ENCODE measurements around the gene CYCS.
"Not testable (repeated sequence)": the region's sequence is repeated elsewhere in the genome, so short reads cannot be mapped to it uniquely, and the experiment has no call there.

Gene CYCS

GRCh38 chr7:25169683-25170082 is 44.6 kb upstream of the CYCS start:
- H3K18ac ChIP-seq (ENCODE audit: low read length) = no peak overlapping the region
- no peak overlapping the region for H4K12ac ChIP-seq (ENCODE audit: low read depth, low read length)
- no peak overlapping the region for H3K23ac ChIP-seq (ENCODE audit: low read length)
- H3K4me1 ChIP-seq (ENCODE audit: control insufficient read depth in 1 of 2, insufficient read depth in 2 of 2, low read length in 2 of 2) = no peaks in the 10 kb centered on the region
- no peaks in the 10 kb centered on the region for H3K79me1 ChIP-seq (ENCODE audit: low read length)
- H3K79me2 ChIP-seq (ENCODE audit: control insufficient read depth, insufficient read depth, low read length, poor library complexity) = no peaks in the 10 kb centered on the region
- H3K9ac ChIP-seq (ENCODE audit: low read length) = no peak overlapping the region
- H3K27ac ChIP-seq (ENCODE audit: low read depth, low read length) = no peak overlapping the region
- no peak overlapping the region for H4K91ac ChIP-seq (ENCODE audit: low read depth, low read length)
- no peak overlapping the region for H2BK120ac ChIP-seq (ENCODE audit: insufficient read depth, low read length, poor library complexity)
- no CpG with 5 or more reads among the region's 7 CpGs for WGBS (ENCODE audit: extremely low coverage, insufficient coverage, insufficient read length)
- H3K4me2 ChIP-seq (ENCODE audit: low read length) = no peak overlapping the region
- no peak overlapping the region for H2AFZ ChIP-seq (ENCODE audit: insufficient read depth, low read length, poor library complexity)
- no peak overlapping the region for H4K8ac ChIP-seq (ENCODE audit: low read depth, low read length)
- no peak overlapping the region for H3K4me3 ChIP-seq (ENCODE audit: low read depth, low read length)
- no peaks in the 10 kb centered on the region for H3K9me3 ChIP-seq (ENCODE audit: insufficient read depth, low read depth, low read length)
- H3K27me3 ChIP-seq (ENCODE audit: insufficient read depth, low read length) = no peaks in the 10 kb centered on the region
- no peak overlapping the region for H3K4ac ChIP-seq (ENCODE audit: low read depth, low read length)
- no peak overlapping the region for H3K14ac ChIP-seq (ENCODE audit: low read length)
- H2BK12ac ChIP-seq (ENCODE audit: low read length) = no peak overlapping the region
- no peak overlapping the region for H2BK5ac ChIP-seq (ENCODE audit: low read depth, low read length, poor library complexity)
- no peak overlapping the region for H2AK5ac ChIP-seq (ENCODE audit: low read length)
- H3K36me3 ChIP-seq (ENCODE audit: control insufficient read depth in 1 of 2, insufficient read depth in 2 of 2, low read length in 2 of 2) = peaks cover 0 to 3% of the 10 kb centered on the region in 2 experiments
- DNase-seq = no peak

- Histone ChIP-seq H2BK120ac (ENCODE audit: insufficient read depth, low read length, poor library complexity) (no peak overlapping the region), H3K4me1 (ENCODE audit: control insufficient read depth in 1 of 2, insufficient read depth in 2 of 2, low read length in 2 of 2) (no peaks in the 10 kb centered on the region), H3K14ac (ENCODE audit: low read length) (no peak overlapping the region), H3K4me3 (ENCODE audit: low read depth, low read length) (no peak overlapping the region), H2AFZ (ENCODE audit: insufficient read depth, low read length, poor library complexity) (no peak overlapping the region), H3K23ac (ENCODE audit: low read length) (no peak overlapping the region), H3K36me3 (ENCODE audit: control insufficient read depth in 1 of 2, insufficient read depth in 2 of 2, low read length in 2 of 2) (peaks cover 0 to 3% of the 10 kb centered on the region in 2 experiments), H4K91ac (ENCODE audit: low read depth, low read length) (no peak overlapping the region), H3K9ac (ENCODE audit: low read length) (no peak overlapping the region), H3K4me2 (ENCODE audit: low read length) (no peak overlapping the region), H3K79me1 (ENCODE audit: low read length) (no peaks in the 10 kb centered on the region), H2BK5ac (ENCODE audit: low read depth, low read length, poor library complexity) (no peak overlapping the region), H2BK12ac (ENCODE audit: low read length) (no peak overlapping the region), H3K4ac (ENCODE audit: low read depth, low read length) (no peak overlapping the region), H2AK5ac (ENCODE audit: low read length) (no peak overlapping the region), H3K79me2 (ENCODE audit: control insufficient read depth, insufficient read depth, low read length, poor library complexity) (no peaks in the 10 kb centered on the region), H3K27me3 (ENCODE audit: insufficient read depth, low read length) (no peaks in the 10 kb centered on the region), H3K18ac (ENCODE audit: low read length) (no peak overlapping the region), H3K9me3 (ENCODE audit: insufficient read depth, low read depth, low read length) (no peaks in the 10 kb centered on the region), H4K8ac (ENCODE audit: low read depth, low read length) (no peak overlapping the region), H4K12ac (ENCODE audit: low read depth, low read length) (no peak overlapping the region), H3K27ac (ENCODE audit: low read depth, low read length) (no peak overlapping the region)
- DNase-seq = no peak
- no CpG with 5 or more reads among the region's 4 CpGs for WGBS (ENCODE audit: extremely low coverage, insufficient coverage, insufficient read length)
Measured at GRCh38 chr7:25168145-25168544, 43.1 kb upstream of the CYCS start.

GRCh38 chr7:25167262-25167843 is 42.3 kb upstream of the CYCS start:
- H4K12ac ChIP-seq (ENCODE audit: low read depth, low read length) = no peak overlapping the region
- H4K91ac ChIP-seq (ENCODE audit: low read depth, low read length) = no peak overlapping the region
- no peak overlapping the region for H2BK120ac ChIP-seq (ENCODE audit: insufficient read depth, low read length, poor library complexity)
- no peak overlapping the region for H3K18ac ChIP-seq (ENCODE audit: low read length)
- no peak overlapping the region for H2BK5ac ChIP-seq (ENCODE audit: low read depth, low read length, poor library complexity)
- WGBS (ENCODE audit: extremely low coverage, insufficient coverage, insufficient read length) = no CpG with 5 or more reads among the region's 3 CpGs
- no peak overlapping the region for H2AK5ac ChIP-seq (ENCODE audit: low read length)
- H4K8ac ChIP-seq (ENCODE audit: low read depth, low read length) = no peak overlapping the region
- H3K4me1 ChIP-seq (ENCODE audit: control insufficient read depth in 1 of 2, insufficient read depth in 2 of 2, low read length in 2 of 2) = no peaks in the 10 kb centered on the region
- no peaks in the 10 kb centered on the region for H3K27me3 ChIP-seq (ENCODE audit: insufficient read depth, low read length)
- no peak overlapping the region for H3K4me2 ChIP-seq (ENCODE audit: low read length)
- H3K4me3 ChIP-seq (ENCODE audit: low read depth, low read length) = no peak overlapping the region
- H2AFZ ChIP-seq (ENCODE audit: insufficient read depth, low read length, poor library complexity) = no peak overlapping the region
- no peak overlapping the region for H3K23ac ChIP-seq (ENCODE audit: low read length)
- DNase-seq = no peak
- no peaks in the 10 kb centered on the region for H3K9me3 ChIP-seq (ENCODE audit: insufficient read depth, low read depth, low read length)
- no peak overlapping the region for H2BK12ac ChIP-seq (ENCODE audit: low read length)
- no peak overlapping the region for H3K27ac ChIP-seq (ENCODE audit: low read depth, low read length)
- H3K36me3 ChIP-seq (ENCODE audit: control insufficient read depth in 1 of 2, insufficient read depth in 2 of 2, low read length in 2 of 2) = peaks cover 0 to 3% of the 10 kb centered on the region in 2 experiments
- H3K9ac ChIP-seq (ENCODE audit: low read length) = no peak overlapping the region
- H3K79me2 ChIP-seq (ENCODE audit: control insufficient read depth, insufficient read depth, low read length, poor library complexity) = no peaks in the 10 kb centered on the region
- no peak overlapping the region for H3K14ac ChIP-seq (ENCODE audit: low read length)
- no peaks in the 10 kb centered on the region for H3K79me1 ChIP-seq (ENCODE audit: low read length)
- H3K4ac ChIP-seq (ENCODE audit: low read depth, low read length) = no peak overlapping the region

DNA sequence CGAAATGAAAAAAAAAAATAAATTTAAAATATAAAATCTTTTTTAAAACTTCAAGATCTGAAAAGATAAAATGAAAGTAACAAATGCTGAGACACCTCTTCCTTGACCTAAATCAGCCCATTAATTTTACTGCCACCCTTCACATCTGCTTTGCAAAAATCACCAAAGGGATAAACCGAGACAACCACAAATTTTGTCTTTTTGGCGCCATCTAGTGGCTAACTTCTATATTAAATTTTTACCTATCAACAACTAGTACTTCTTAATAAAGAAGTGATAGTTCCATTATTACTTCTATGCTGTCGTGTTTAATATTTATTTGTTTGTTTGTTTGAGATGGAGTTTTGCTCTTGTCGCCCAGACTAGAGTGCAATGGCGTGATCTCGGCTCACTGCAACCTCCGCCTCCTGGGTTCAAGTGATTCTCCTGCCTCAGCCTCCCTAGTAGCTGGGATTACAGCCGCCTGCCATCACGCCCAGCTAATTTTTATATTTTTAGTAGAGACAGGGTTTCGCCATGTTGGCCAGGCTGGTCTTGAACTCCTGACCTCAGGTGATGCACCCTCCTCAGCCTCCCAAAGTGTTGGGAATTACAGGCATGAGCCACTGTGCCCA is 35.0 kb upstream of the CYCS start:
- not testable (repeated sequence) for H3K79me2 ChIP-seq (ENCODE audit: control insufficient read depth, insufficient read depth, low read length, poor library complexity); H2AK5ac ChIP-seq (ENCODE audit: low read length); H3K9me3 ChIP-seq (ENCODE audit: insufficient read depth, low read depth, low read length); H3K9ac ChIP-seq (ENCODE audit: low read length); H3K36me3 ChIP-seq (ENCODE audit: control insufficient read depth in 1 of 2, insufficient read depth in 2 of 2, low read length in 2 of 2); H3K4me1 ChIP-seq (ENCODE audit: control insufficient read depth in 1 of 2, insufficient read depth in 2 of 2, low read length in 2 of 2); H3K4me3 ChIP-seq (ENCODE audit: low read depth, low read length); H2BK120ac ChIP-seq (ENCODE audit: insufficient read depth, low read length, poor library complexity); H3K14ac ChIP-seq (ENCODE audit: low read length); H3K79me1 ChIP-seq (ENCODE audit: low read length); H2AFZ ChIP-seq (ENCODE audit: insufficient read depth, low read length, poor library complexity); H3K18ac ChIP-seq (ENCODE audit: low read length); H3K23ac ChIP-seq (ENCODE audit: low read length); H2BK5ac ChIP-seq (ENCODE audit: low read depth, low read length, poor library complexity); H3K4ac ChIP-seq (ENCODE audit: low read depth, low read length); H2BK12ac ChIP-seq (ENCODE audit: low read length); H3K27ac ChIP-seq (ENCODE audit: low read depth, low read length); H4K12ac ChIP-seq (ENCODE audit: low read depth, low read length); H3K27me3 ChIP-seq (ENCODE audit: insufficient read depth, low read length); H4K91ac ChIP-seq (ENCODE audit: low read depth, low read length); H3K4me2 ChIP-seq (ENCODE audit: low read length); H4K8ac ChIP-seq (ENCODE audit: low read depth, low read length)
- peak in 1 of 2 donors; percentile 88 for DNase-seq
- WGBS (ENCODE audit: extremely low coverage, insufficient coverage, insufficient read length) = no CpG with 5 or more reads among the region's 11 CpGs
